Measurements from ENCODE around the gene ZFPL1.

DNA sequence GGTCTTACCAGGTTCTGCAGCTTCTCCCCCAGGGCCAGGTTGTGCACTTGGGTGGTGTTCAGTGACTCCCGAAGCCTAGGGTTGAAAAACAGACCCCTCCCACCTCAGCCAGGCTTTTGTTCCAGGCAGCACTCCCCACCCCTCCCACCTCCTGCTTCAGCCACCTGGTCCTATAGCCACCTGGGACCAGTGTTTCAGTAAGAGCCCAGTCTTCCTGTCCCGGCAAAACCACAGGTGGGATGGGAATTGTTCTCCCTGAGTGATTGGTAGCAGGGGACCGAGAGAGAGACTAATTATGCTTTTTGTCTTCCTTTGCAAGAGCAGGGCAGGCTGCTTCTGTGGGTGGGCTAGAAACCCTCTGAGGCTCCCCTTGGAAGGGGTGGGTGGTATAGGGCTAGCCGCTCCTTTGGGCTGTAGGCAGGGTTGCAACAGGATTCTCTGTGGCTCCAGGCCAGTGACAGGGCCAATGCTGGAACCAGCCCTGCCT lies 17.2 kb upstream of the ZFPL1 start:
- TF ChIP-seq OSR1 (CRISPR knock-in tag; IDR thresholded peaks at IDR 0.05), result no peak
- no peak for TF ChIP-seq ARNTL (CRISPR knock-in tag; IDR thresholded peaks at IDR 0.05; ENCODE audit: borderline replicate concordance, low read depth)
- TF ChIP-seq BACH2 (CRISPR knock-in tag; IDR thresholded peaks at IDR 0.05; ENCODE audit: borderline replicate concordance), result no peak
- no peak for TF ChIP-seq ZNF565 (CRISPR knock-in tag; conservative IDR thresholded peaks at IDR 0.05; ENCODE audit: low read depth)
- no peak for TF ChIP-seq RARB (CRISPR knock-in tag; IDR thresholded peaks at IDR 0.05)
- TF ChIP-seq ZFP3 (CRISPR knock-in tag; IDR thresholded peaks at IDR 0.05), result no peak
- TF ChIP-seq, protein P1, sequence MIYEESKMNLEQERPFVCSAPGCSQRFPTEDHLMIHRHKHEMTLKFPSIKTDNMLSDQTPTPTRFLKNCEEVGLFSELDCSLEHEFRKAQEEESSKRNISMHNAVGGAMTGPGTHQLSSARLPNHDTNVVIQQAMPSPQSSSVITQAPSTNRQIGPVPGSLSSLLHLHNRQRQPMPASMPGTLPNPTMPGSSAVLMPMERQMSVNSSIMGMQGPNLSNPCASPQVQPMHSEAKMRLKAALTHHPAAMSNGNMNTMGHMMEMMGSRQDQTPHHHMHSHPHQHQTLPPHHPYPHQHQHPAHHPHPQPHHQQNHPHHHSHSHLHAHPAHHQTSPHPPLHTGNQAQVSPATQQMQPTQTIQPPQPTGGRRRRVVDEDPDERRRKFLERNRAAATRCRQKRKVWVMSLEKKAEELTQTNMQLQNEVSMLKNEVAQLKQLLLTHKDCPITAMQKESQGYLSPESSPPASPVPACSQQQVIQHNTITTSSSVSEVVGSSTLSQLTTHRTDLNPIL (CRISPR knock-in tag; IDR thresholded peaks at IDR 0.05; ENCODE audit: low read depth), result no peak
- TF ChIP-seq, protein P2, sequence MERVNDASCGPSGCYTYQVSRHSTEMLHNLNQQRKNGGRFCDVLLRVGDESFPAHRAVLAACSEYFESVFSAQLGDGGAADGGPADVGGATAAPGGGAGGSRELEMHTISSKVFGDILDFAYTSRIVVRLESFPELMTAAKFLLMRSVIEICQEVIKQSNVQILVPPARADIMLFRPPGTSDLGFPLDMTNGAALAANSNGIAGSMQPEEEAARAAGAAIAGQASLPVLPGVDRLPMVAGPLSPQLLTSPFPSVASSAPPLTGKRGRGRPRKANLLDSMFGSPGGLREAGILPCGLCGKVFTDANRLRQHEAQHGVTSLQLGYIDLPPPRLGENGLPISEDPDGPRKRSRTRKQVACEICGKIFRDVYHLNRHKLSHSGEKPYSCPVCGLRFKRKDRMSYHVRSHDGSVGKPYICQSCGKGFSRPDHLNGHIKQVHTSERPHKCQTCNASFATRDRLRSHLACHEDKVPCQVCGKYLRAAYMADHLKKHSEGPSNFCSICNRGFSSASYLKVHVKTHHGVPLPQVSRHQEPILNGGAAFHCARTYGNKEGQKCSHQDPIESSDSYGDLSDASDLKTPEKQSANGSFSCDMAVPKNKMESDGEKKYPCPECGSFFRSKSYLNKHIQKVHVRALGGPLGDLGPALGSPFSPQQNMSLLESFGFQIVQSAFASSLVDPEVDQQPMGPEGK (CRISPR knock-in tag; IDR thresholded peaks at IDR 0.05; ENCODE audit: borderline replicate concordance), result no peak
- no peak for TF ChIP-seq PPARA (CRISPR knock-in tag; IDR thresholded peaks at IDR 0.05; ENCODE audit: borderline replicate concordance)
- TF ChIP-seq GLIS3 (CRISPR knock-in tag; IDR thresholded peaks at IDR 0.05), result no peak
- TF ChIP-seq TOX (CRISPR knock-in tag; IDR thresholded peaks at IDR 0.05; ENCODE audit: borderline replicate concordance), result no peak
